ENCODE results near the gene FMNL2.

GRCh38 chr2:152638056-152638455, 303.1 kb downstream of the FMNL2 start:
- no peak for TF ChIP-seq CTCF (conservative IDR thresholded peaks at IDR 0.05; ENCODE audit: low read depth, low read length)
- TF ChIP-seq EZH2 (IDR thresholded peaks at IDR 0.05; ENCODE audit: borderline replicate concordance, low read depth, low read length, poor library complexity, severe bottlenecking) = no peak

Measured in A673 (cell line).